ENCODE results near the gene DNMT1. TPM values are rescaled to one million over a fixed set of nuclear protein-coding genes. Genes with fewer than 3 reads are reported as not detected.

Gene DNMT1
- polyA plus RNA-seq, 1 donor (not counting 4 experiments of a cell fraction or from before 2014, with no cell fraction given), result 52.0 TPM

GRCh38 chr19:10226376-10227025, 31.7 kb upstream of the DNMT1 start:
- H3K79me2 ChIP-seq (ENCODE audit: control insufficient read depth, insufficient read depth, low read length), result no peaks in the 10 kb centered on the region
- no peaks in the 10 kb centered on the region for H4K20me1 ChIP-seq (ENCODE audit: control insufficient read depth, extremely low read depth, insufficient read depth, low read length)
- no peaks in the 10 kb centered on the region for H3K27me3 ChIP-seq (ENCODE audit: control insufficient read depth, extremely low read depth, insufficient read depth, low read length)
- no peaks in the 10 kb centered on the region for H3K36me3 ChIP-seq (ENCODE audit: control insufficient read depth in 2 of 2, extremely low read depth in 1 of 2, insufficient read depth in 2 of 2, low read length in 2 of 2)
- H3K4me2 ChIP-seq (ENCODE audit: control insufficient read depth, extremely low read depth, insufficient read depth, low read depth, low read length), result no peak overlapping the region
- no peak overlapping the region for H3K27ac ChIP-seq (ENCODE audit: control insufficient read depth, insufficient read depth, low read length)
- no peaks in the 10 kb centered on the region for H3K9me3 ChIP-seq (ENCODE audit: control insufficient read depth, low read depth, low read length)
- DNase-seq (ENCODE audit: low read depth, low spot score) (no peak), FAIRE-seq (no peak)
- no peak overlapping the region for H3K4me3 ChIP-seq (ENCODE audit: control insufficient read depth in 2 of 3, extremely low read depth in 1 of 3, insufficient read depth in 2 of 3, low read depth in 1 of 3, low read length in 3 of 3)
- no peak overlapping the region for H3K9ac ChIP-seq (ENCODE audit: control insufficient read depth, extremely low read depth, insufficient read depth, low read length)
- H3K4me1 ChIP-seq (ENCODE audit: control insufficient read depth, extremely low read depth, insufficient read depth, low read length), result no peaks in the 10 kb centered on the region
- no peaks in the 10 kb centered on the region for H3K9me1 ChIP-seq (ENCODE audit: control insufficient read depth, extremely low read depth, insufficient read depth, low read length)
- no peak for TF ChIP-seq EZH2 (IDR thresholded peaks at IDR 0.05; ENCODE audit: low read length)
- dilution Hi-C loops (cut with MboI; ENCODE audit: extremely low pct_ligation_motif_present, low sequenced_read_pairs), result no loop called here
- no peak overlapping the region for H2AFZ ChIP-seq (ENCODE audit: control insufficient read depth, low read length)

- H3K4me3 ChIP-seq (ENCODE audit: control insufficient read depth in 2 of 3, extremely low read depth in 1 of 3, insufficient read depth in 2 of 3, low read depth in 1 of 3, low read length in 3 of 3), result no peak overlapping the region
- no peaks in the 10 kb centered on the region for H3K9me1 ChIP-seq (ENCODE audit: control insufficient read depth, extremely low read depth, insufficient read depth, low read length)
- no peak overlapping the region for H3K4me2 ChIP-seq (ENCODE audit: control insufficient read depth, extremely low read depth, insufficient read depth, low read depth, low read length)
- no peaks in the 10 kb centered on the region for H3K79me2 ChIP-seq (ENCODE audit: control insufficient read depth, insufficient read depth, low read length)
- TF ChIP-seq EZH2 (IDR thresholded peaks at IDR 0.05; ENCODE audit: low read length) (no peak), CTCF (optimal IDR thresholded peaks at IDR 0.05 in 1 of 3, IDR thresholded peaks at IDR 0.05 in 1 of 3, conservative IDR thresholded peaks at IDR 0.05 in 1 of 3; ENCODE audit: extremely low read depth in 1 of 3, insufficient read depth in 2 of 3, low read length in 3 of 3) (no peak)
- no peaks in the 10 kb centered on the region for H3K36me3 ChIP-seq (ENCODE audit: control insufficient read depth in 2 of 2, extremely low read depth in 1 of 2, insufficient read depth in 2 of 2, low read length in 2 of 2)
- dilution Hi-C loops (cut with MboI; ENCODE audit: extremely low pct_ligation_motif_present, low sequenced_read_pairs), result no loop called here
- no peak for DNase-seq (ENCODE audit: low read depth, low spot score)
- no peak overlapping the region for H2AFZ ChIP-seq (ENCODE audit: control insufficient read depth, low read length)
- H3K9ac ChIP-seq (ENCODE audit: control insufficient read depth, extremely low read depth, insufficient read depth, low read length), result no peak overlapping the region
- no peaks in the 10 kb centered on the region for H3K4me1 ChIP-seq (ENCODE audit: control insufficient read depth, extremely low read depth, insufficient read depth, low read length)
- H4K20me1 ChIP-seq (ENCODE audit: control insufficient read depth, extremely low read depth, insufficient read depth, low read length), result no peaks in the 10 kb centered on the region
- no peak for FAIRE-seq
- no peaks in the 10 kb centered on the region for H3K27me3 ChIP-seq (ENCODE audit: control insufficient read depth, extremely low read depth, insufficient read depth, low read length)
- no peak overlapping the region for H3K27ac ChIP-seq (ENCODE audit: control insufficient read depth, insufficient read depth, low read length)
- no peaks in the 10 kb centered on the region for H3K9me3 ChIP-seq (ENCODE audit: control insufficient read depth, low read depth, low read length)
Observed at GRCh38 chr19:10226021-10226375, 31.2 kb upstream of the DNMT1 start.

GRCh38 chr19:10224337-10224736, 29.6 kb upstream of the DNMT1 start:
- H3K4me3 ChIP-seq (ENCODE audit: control insufficient read depth in 2 of 3, extremely low read depth in 1 of 3, insufficient read depth in 2 of 3, low read depth in 1 of 3, low read length in 3 of 3), result no peak overlapping the region
- no peaks in the 10 kb centered on the region for H3K27me3 ChIP-seq (ENCODE audit: control insufficient read depth, extremely low read depth, insufficient read depth, low read length)
- no peak overlapping the region for H3K9ac ChIP-seq (ENCODE audit: control insufficient read depth, extremely low read depth, insufficient read depth, low read length)
- peaks cover 2% of the 10 kb centered on the region for H4K20me1 ChIP-seq (ENCODE audit: control insufficient read depth, extremely low read depth, insufficient read depth, low read length)
- no peaks in the 10 kb centered on the region for H3K9me3 ChIP-seq (ENCODE audit: control insufficient read depth, low read depth, low read length)
- dilution Hi-C loops (cut with MboI; ENCODE audit: extremely low pct_ligation_motif_present, low sequenced_read_pairs), result no loop called here
- no peak overlapping the region for H3K4me2 ChIP-seq (ENCODE audit: control insufficient read depth, extremely low read depth, insufficient read depth, low read depth, low read length)
- H2AFZ ChIP-seq (ENCODE audit: control insufficient read depth, low read length), result no peak overlapping the region
- TF ChIP-seq CTCF (optimal IDR thresholded peaks at IDR 0.05 in 1 of 3, IDR thresholded peaks at IDR 0.05 in 1 of 3, conservative IDR thresholded peaks at IDR 0.05 in 1 of 3; ENCODE audit: extremely low read depth in 1 of 3, insufficient read depth in 2 of 3, low read length in 3 of 3) (no peak), EZH2 (IDR thresholded peaks at IDR 0.05; ENCODE audit: low read length) (no peak)
- DNase-seq (ENCODE audit: low read depth, low spot score) (no peak), FAIRE-seq (no peak)
- no peaks in the 10 kb centered on the region for H3K4me1 ChIP-seq (ENCODE audit: control insufficient read depth, extremely low read depth, insufficient read depth, low read length)
- no peak overlapping the region for H3K27ac ChIP-seq (ENCODE audit: control insufficient read depth, insufficient read depth, low read length)
- no peaks in the 10 kb centered on the region for H3K79me2 ChIP-seq (ENCODE audit: control insufficient read depth, insufficient read depth, low read length)
- H3K9me1 ChIP-seq (ENCODE audit: control insufficient read depth, extremely low read depth, insufficient read depth, low read length), result no peaks in the 10 kb centered on the region
- H3K36me3 ChIP-seq (ENCODE audit: control insufficient read depth in 2 of 2, extremely low read depth in 1 of 2, insufficient read depth in 2 of 2, low read length in 2 of 2), result no peaks in the 10 kb centered on the region
